LNCAP (cell line): ENCODE measurements around the gene FHOD1.

Experiments used
- CTCF ChIP-seq: fragments of 450-650 bp; IDR thresholded peaks from 2 replicates; pipeline ENCODE4 v1.5.1; 2017; ENCODE audit warnings: mild to moderate bottlenecking

The FHOD1 gene

GRCh38 chr16:67208154-67208896 lies 39.0 kb downstream of the FHOD1 start:
- TF ChIP-seq CTCF = no peak

- no peak for TF ChIP-seq CTCF
Observed at GRCh38 chr16:67207249-67208091, 39.8 kb downstream of the FHOD1 start.

GRCh38 chr16:67206838-67207248 lies 40.4 kb downstream of the FHOD1 start:
- TF ChIP-seq CTCF = no peak

- TF ChIP-seq CTCF = no peak
Observed at GRCh38 chr16:67206129-67206837, 41.0 kb downstream of the FHOD1 start.

- no peak for TF ChIP-seq CTCF
Observed at GRCh38 chr16:67204076-67204475, 43.2 kb downstream of the FHOD1 start.

GRCh38 chr16:67202956-67203493 lies 44.3 kb downstream of the FHOD1 start:
- no peak for TF ChIP-seq CTCF

GRCh38 chr16:67202426-67202825 lies 44.9 kb downstream of the FHOD1 start:
- TF ChIP-seq CTCF = no peak
